ENCODE data around the gene CRYBB2.
"Not testable (repeated sequence)": the region's sequence is repeated elsewhere in the genome, so short reads cannot be mapped to it uniquely, and the experiment has no call there.

Gene CRYBB2

GRCh38 chr22:25232301-25232700 is 12.9 kb downstream of the CRYBB2 start:
- peak; percentile 21 for DNase-seq (ENCODE audit: low read depth in 2 of 2)
- H3K4me3 ChIP-seq (replicated peaks in 1 of 2; ENCODE audit: low read depth in 2 of 2, low read length in 2 of 2), result no peak overlapping the region
- TF ChIP-seq CTCF (IDR thresholded peaks at IDR 0.05; ENCODE audit: low read depth, low read length), result no peak

GRCh38 chr22:25233706-25234105 is 14.3 kb downstream of the CRYBB2 start:
- H3K4me3 ChIP-seq (replicated peaks in 1 of 2; ENCODE audit: low read depth in 2 of 2, low read length in 2 of 2); DNase-seq (ENCODE audit: low read depth in 2 of 2): not testable (repeated sequence)

- peak; percentile 82 to 84 for DNase-seq (ENCODE audit: low read depth in 2 of 2)
- no peak overlapping the region for H3K4me3 ChIP-seq (replicated peaks in 1 of 2; ENCODE audit: low read depth in 2 of 2, low read length in 2 of 2)
- TF ChIP-seq CTCF (IDR thresholded peaks at IDR 0.05; ENCODE audit: low read depth, low read length), result peak; percentile 68
These were observed 16.3 kb downstream of the CRYBB2 start for GRCh38 chr22:25235547-25236290.

GRCh38 chr22:25236417-25236816 is 17.0 kb downstream of the CRYBB2 start:
- no peak for TF ChIP-seq CTCF (IDR thresholded peaks at IDR 0.05; ENCODE audit: low read depth, low read length)
- DNase-seq (ENCODE audit: low read depth in 2 of 2), result no peak
- no peak overlapping the region for H3K4me3 ChIP-seq (replicated peaks in 1 of 2; ENCODE audit: low read depth in 2 of 2, low read length in 2 of 2)

- DNase-seq (ENCODE audit: low read depth in 2 of 2), result no peak
- H3K4me3 ChIP-seq (replicated peaks in 1 of 2; ENCODE audit: low read depth in 2 of 2, low read length in 2 of 2), result no peak overlapping the region
- no peak for TF ChIP-seq CTCF (IDR thresholded peaks at IDR 0.05; ENCODE audit: low read depth, low read length)
These were observed 18.1 kb downstream of the CRYBB2 start for GRCh38 chr22:25237503-25237902.

- not testable (repeated sequence) for H3K4me3 ChIP-seq (replicated peaks in 1 of 2; ENCODE audit: low read depth in 2 of 2, low read length in 2 of 2); DNase-seq (ENCODE audit: low read depth in 2 of 2)
These were observed 18.6 kb downstream of the CRYBB2 start for GRCh38 chr22:25238058-25238457.

GRCh38 chr22:25255169-25255568 is 35.7 kb downstream of the CRYBB2 start:
- not testable (repeated sequence) for H3K4me3 ChIP-seq (replicated peaks in 1 of 2; ENCODE audit: low read depth in 2 of 2, low read length in 2 of 2); DNase-seq (ENCODE audit: low read depth in 2 of 2)

GRCh38 chr22:25267567-25267966 is 48.1 kb downstream of the CRYBB2 start:
- not testable (repeated sequence) for DNase-seq (ENCODE audit: low read depth in 2 of 2); H3K4me3 ChIP-seq (replicated peaks in 1 of 2; ENCODE audit: low read depth in 2 of 2, low read length in 2 of 2)

- not testable (repeated sequence) for H3K4me3 ChIP-seq (replicated peaks in 1 of 2; ENCODE audit: low read depth in 2 of 2, low read length in 2 of 2); DNase-seq (ENCODE audit: low read depth in 2 of 2)
These were observed 49.5 kb downstream of the CRYBB2 start for GRCh38 chr22:25268902-25269301.

- DNase-seq (ENCODE audit: low read depth in 2 of 2); H3K4me3 ChIP-seq (replicated peaks in 1 of 2; ENCODE audit: low read depth in 2 of 2, low read length in 2 of 2): not testable (repeated sequence)
These were observed 50.6 kb downstream of the CRYBB2 start for GRCh38 chr22:25270061-25270460.

- not testable (repeated sequence) for H3K4me3 ChIP-seq (replicated peaks in 1 of 2; ENCODE audit: low read depth in 2 of 2, low read length in 2 of 2); DNase-seq (ENCODE audit: low read depth in 2 of 2)
These were observed 53.8 kb downstream of the CRYBB2 start for GRCh38 chr22:25273231-25273630.

GRCh38 chr22:25273928-25274327 is 54.5 kb downstream of the CRYBB2 start:
- H3K4me3 ChIP-seq (replicated peaks in 1 of 2; ENCODE audit: low read depth in 2 of 2, low read length in 2 of 2); DNase-seq (ENCODE audit: low read depth in 2 of 2): not testable (repeated sequence)

- not testable (repeated sequence) for DNase-seq (ENCODE audit: low read depth in 2 of 2)
These were observed 60.7 kb downstream of the CRYBB2 start for GRCh38 chr22:25280118-25280517.

More at GRCh38 chr22:25280118-25280517, 60.7 kb downstream of the CRYBB2 start:
- H3K4me3 ChIP-seq (replicated peaks in 1 of 2; ENCODE audit: low read depth in 2 of 2, low read length in 2 of 2), result not testable (repeated sequence)

Measured in cardiac fibroblast (primary cell).